Glutamatergic neuron (in vitro differentiated cells): ENCODE results near the gene CEP164. TPM values are rescaled to one million over a fixed set of nuclear protein-coding genes. Genes with fewer than 3 reads are reported as not detected.

Source experiments
- DNase-seq: peaks from one replicate; pipeline ENCODE4 v3.0.0; 2022
- H3K27ac Mint-ChIP-seq: one replicate; pipeline ENCODE4 v1.8.0; 2020; ENCODE audit warnings: mild to moderate bottlenecking, mixed read lengths, inconsistent platforms; ENCODE audit not compliant: unreplicated experiment
- H3K27me3 Mint-ChIP-seq: one replicate; pipeline ENCODE4 v1.8.0; 2020; ENCODE audit warnings: mild to moderate bottlenecking, moderate library complexity, mixed read lengths, inconsistent platforms; ENCODE audit not compliant: unreplicated experiment
- H3K36me3 Mint-ChIP-seq: one replicate; pipeline ENCODE4 v1.8.0; 2020; ENCODE audit warnings: mild to moderate bottlenecking, mixed read lengths, inconsistent platforms; ENCODE audit not compliant: unreplicated experiment
- H3K4me1 Mint-ChIP-seq: one replicate; pipeline ENCODE4 v1.8.0; 2020; ENCODE audit warnings: mild to moderate bottlenecking, low read depth, mixed read lengths, inconsistent platforms; ENCODE audit not compliant: unreplicated experiment
- H3K4me3 Mint-ChIP-seq: one replicate; pipeline ENCODE4 v1.8.0; 2020; ENCODE audit warnings: mild to moderate bottlenecking, mixed read lengths, inconsistent platforms; ENCODE audit not compliant: unreplicated experiment
- H3K9me3 Mint-ChIP-seq: one replicate; pipeline ENCODE4 v1.8.0; 2020; ENCODE audit warnings: mild to moderate bottlenecking, moderate library complexity, mixed read lengths, inconsistent platforms; ENCODE audit not compliant: unreplicated experiment
- total RNA-seq: library from RNA; stranded (reverse); fragmentation: NEBNext Ultra II Directional; extraction: Animal tissue kit (Norgen Biotek cat#: 25700); gene quantifications from one replicate; pipeline ENCODE4 v1.2.1, GENCODE V29; 2021; ENCODE audit not compliant: unreplicated experiment
- TF ChIP-seq, protein P1 (sequence below): fragments of 200-600 bp; sonication (generic); IDR thresholded peaks from one replicate; pipeline ENCODE4 v1.5.0; 2021; ENCODE audit not compliant: partially characterized antibody, unreplicated experiment

The CEP164 gene
- total RNA-seq, 1 donor from 2014 or later: 27.1 TPM

DNA sequence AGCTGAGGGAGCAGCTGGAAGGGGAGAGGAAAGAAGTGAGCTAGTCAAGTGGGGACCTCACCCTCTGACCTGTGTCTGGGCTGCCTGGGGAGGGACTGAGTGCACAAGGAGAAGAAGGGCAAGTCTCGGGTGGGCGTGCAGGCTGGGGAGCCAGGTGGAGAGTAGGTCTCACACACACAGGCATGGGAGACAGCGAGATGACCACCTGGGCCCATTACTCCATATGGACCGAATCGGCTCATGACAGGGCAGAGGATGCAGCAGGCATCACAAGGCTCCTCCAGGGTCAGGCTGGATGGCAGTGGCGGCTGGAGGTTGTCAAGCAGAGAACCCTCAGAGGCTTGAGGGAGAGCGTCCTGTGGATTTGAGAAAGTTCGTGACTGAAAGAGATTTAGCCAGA is 63.5 kb downstream of the CEP164 start:
- peaks cover 5% of the 10 kb centered on the region for H3K36me3 Mint-ChIP-seq

DNA sequence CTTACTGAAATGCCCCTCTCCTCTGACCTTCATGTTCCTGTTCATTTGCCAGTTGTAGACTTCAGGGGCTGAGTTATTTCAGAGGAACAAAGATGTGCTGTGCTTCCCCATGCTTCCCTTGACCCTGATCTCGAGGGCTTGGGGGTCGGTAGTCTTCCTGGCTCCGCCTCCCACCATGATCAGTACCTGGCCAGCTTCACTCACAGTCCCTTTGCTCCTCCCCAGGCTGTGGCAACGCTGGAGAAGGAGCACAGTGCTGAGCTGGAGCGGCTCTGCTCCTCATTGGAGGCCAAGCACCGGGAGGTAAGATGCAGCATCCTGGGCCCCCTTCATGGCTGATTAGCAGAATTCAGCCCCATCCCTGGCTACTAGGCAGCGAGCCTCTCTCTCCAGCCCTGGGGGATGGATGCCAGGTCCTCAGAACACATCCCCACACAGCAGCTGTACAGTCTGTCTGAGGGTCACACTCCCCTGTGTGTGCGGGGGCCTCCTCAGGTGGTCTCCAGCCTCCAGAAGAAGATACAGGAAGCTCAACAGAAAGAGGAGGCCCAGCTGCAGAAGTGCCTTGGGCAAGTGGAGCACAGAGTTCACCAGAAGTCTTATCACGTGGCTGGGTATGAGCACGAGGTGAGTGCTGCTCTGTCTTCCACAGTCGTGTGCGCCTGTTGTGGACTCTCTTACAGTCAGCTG is 64.5 kb downstream of the CEP164 start:
- Mint-ChIP-seq H3K27me3 (peaks cover 5% of the 10 kb centered on the region), H3K27ac (no peak overlapping the region), H3K4me1 (no peaks in the 10 kb centered on the region), H3K9me3 (no peaks in the 10 kb centered on the region), H3K36me3 (peaks cover 5% of the 10 kb centered on the region), H3K4me3 (no peak overlapping the region)
- DNase-seq: no peak
- TF ChIP-seq, protein P1, sequence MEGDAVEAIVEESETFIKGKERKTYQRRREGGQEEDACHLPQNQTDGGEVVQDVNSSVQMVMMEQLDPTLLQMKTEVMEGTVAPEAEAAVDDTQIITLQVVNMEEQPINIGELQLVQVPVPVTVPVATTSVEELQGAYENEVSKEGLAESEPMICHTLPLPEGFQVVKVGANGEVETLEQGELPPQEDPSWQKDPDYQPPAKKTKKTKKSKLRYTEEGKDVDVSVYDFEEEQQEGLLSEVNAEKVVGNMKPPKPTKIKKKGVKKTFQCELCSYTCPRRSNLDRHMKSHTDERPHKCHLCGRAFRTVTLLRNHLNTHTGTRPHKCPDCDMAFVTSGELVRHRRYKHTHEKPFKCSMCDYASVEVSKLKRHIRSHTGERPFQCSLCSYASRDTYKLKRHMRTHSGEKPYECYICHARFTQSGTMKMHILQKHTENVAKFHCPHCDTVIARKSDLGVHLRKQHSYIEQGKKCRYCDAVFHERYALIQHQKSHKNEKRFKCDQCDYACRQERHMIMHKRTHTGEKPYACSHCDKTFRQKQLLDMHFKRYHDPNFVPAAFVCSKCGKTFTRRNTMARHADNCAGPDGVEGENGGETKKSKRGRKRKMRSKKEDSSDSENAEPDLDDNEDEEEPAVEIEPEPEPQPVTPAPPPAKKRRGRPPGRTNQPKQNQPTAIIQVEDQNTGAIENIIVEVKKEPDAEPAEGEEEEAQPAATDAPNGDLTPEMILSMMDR: no peak

More for the DNA sequence above, 63.5 kb downstream of the CEP164 start:
- no peak overlapping the region for H3K4me3 Mint-ChIP-seq
- H3K27me3 Mint-ChIP-seq: peaks cover 5% of the 10 kb centered on the region
- H3K4me1 Mint-ChIP-seq: peaks cover 2% of the 10 kb centered on the region
- H3K27ac Mint-ChIP-seq: no peak overlapping the region
- DNase-seq: no peak
- no peaks in the 10 kb centered on the region for H3K9me3 Mint-ChIP-seq
- TF ChIP-seq, protein P1: no peak

DNA sequence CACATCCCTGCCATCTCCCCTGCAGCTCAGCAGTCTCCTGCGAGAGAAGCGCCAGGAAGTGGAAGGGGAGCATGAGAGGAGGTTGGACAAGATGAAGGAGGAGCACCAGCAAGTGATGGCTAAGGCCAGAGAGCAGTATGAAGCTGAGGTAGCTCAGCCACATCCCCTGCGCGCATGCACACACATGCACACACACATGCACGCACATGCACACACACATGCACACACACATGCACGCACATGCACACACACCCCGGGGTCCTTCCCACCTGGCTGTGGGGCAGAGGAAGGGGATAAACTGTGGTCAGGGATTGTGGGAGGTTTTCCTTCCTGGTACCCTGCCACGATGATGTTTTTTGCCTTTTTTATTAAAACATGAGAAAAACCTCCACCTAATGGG is 65.3 kb downstream of the CEP164 start:
- Mint-ChIP-seq H3K4me1 (no peaks in the 10 kb centered on the region), H3K27ac (no peak overlapping the region), H3K27me3 (peaks cover 5% of the 10 kb centered on the region), H3K36me3 (peaks cover 12% of the 10 kb centered on the region), H3K4me3 (no peak overlapping the region), H3K9me3 (no peaks in the 10 kb centered on the region)
- no peak for DNase-seq
- TF ChIP-seq, protein P1: no peak

DNA sequence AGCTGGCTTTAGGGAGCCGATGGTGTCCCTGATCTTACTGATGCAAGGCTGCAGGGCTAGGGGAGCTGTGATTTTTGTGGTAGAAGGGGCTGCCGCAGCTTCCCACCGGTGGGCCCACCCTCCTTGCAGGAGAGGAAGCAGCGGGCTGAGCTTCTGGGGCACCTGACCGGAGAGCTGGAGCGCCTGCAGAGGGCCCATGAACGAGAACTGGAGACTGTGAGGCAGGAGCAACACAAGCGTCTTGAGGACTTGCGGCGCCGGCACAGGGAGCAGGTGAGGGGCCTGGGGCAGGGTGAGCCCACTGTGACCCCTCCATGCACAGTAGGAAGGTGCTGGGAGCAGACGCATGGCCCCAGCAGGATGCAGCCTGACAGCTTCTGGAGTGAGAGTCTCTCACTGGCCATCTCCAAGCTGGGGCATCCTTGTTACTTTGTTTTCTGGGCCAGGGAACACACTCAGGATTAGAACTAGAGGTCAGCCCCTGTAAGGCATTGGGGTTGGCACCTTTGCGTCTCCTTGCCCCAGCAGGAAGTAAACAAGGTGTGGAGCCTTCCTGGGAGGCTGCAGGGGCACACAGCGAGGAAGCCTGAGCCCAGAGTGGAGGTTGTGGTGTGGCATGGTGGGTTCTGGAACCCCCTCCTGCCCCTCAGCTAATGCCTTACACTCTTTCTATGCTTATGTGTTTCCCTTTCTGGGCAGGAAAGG is 66.7 kb downstream of the CEP164 start:
- Mint-ChIP-seq H3K4me3 (no peak overlapping the region), H3K36me3 (peaks cover 14% of the 10 kb centered on the region), H3K27ac (no peak overlapping the region), H3K27me3 (peaks cover 5% of the 10 kb centered on the region), H3K9me3 (no peaks in the 10 kb centered on the region), H3K4me1 (no peaks in the 10 kb centered on the region)
- DNase-seq: no peak
- TF ChIP-seq, protein P1: no peak

DNA sequence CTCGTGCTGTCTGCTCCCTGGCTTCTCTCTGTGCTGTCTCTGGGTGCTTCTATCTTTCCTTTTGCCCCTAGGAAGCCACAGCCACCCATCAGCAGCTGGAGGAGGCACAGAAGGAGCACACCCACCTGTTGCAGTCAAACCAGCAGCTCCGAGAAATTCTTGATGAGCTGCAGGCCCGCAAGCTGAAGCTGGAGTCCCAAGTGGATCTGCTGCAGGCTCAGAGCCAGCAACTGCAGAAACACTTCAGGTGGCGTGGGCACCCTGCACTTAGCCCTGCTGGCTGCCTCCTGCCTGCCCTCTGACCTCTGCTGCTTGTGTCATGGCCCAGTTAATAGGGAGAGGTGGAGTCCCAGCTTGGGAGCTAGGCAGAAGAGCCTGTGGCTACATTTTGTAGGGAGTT is 67.8 kb downstream of the CEP164 start:
- Mint-ChIP-seq H3K9me3 (peaks cover 2% of the 10 kb centered on the region), H3K36me3 (peaks cover 19% of the 10 kb centered on the region)

More for the DNA sequence above, 67.8 kb downstream of the CEP164 start:
- DNase-seq: no peak
- peaks cover 5% of the 10 kb centered on the region for H3K27me3 Mint-ChIP-seq
- no peak overlapping the region for H3K4me3 Mint-ChIP-seq
- H3K27ac Mint-ChIP-seq: no peak overlapping the region
- no peaks in the 10 kb centered on the region for H3K4me1 Mint-ChIP-seq
- TF ChIP-seq, protein P1: no peak
